H9 (cell line): ENCODE results near the gene TMEM59L. TPM values are rescaled to one million over a fixed set of nuclear protein-coding genes. Genes with fewer than 3 reads are reported as not detected.

Experiments used
- DNase-seq: peaks from one replicate; pipeline ENCODE4 v3.0.0-alpha.2; 2017
- H2AFZ ChIP-seq: one replicate; pipeline ENCODE4 v1.6.1; 2013; ENCODE audit warnings: mild to moderate bottlenecking, low read length, control low read depth, moderate library complexity
- H2AK5ac ChIP-seq: 2 replicates; pipeline ENCODE4 v1.6.1; 2013; ENCODE audit warnings: low read length, control low read depth, mixed read lengths; ENCODE audit not compliant: insufficient read length
- H2BK120ac ChIP-seq: one replicate; pipeline ENCODE4 v1.6.1; 2013; ENCODE audit warnings: low read depth, mild to moderate bottlenecking, low read length, control low read depth, inconsistent platforms; ENCODE audit not compliant: poor library complexity, severe bottlenecking
- H2BK12ac ChIP-seq: 2 replicates; pipeline ENCODE4 v1.6.1; 2013; ENCODE audit warnings: low read length, control low read depth, mixed read lengths, low read depth; ENCODE audit not compliant: insufficient read length
- H2BK15ac ChIP-seq: 2 replicates; pipeline ENCODE4 v1.6.1; 2013; ENCODE audit warnings: low read depth, low read length, control low read depth
- H2BK20ac ChIP-seq: one replicate; pipeline ENCODE4 v1.6.1; 2013; ENCODE audit warnings: low read depth, mild to moderate bottlenecking, low read length, control low read depth, inconsistent platforms; ENCODE audit not compliant: poor library complexity, severe bottlenecking
- H2BK5ac ChIP-seq: 2 replicates; pipeline ENCODE4 v1.6.1; 2013; ENCODE audit warnings: low read length, control low read depth, mixed read lengths; ENCODE audit not compliant: insufficient read length
- H3K14ac ChIP-seq: 2 replicates; pipeline ENCODE4 v1.6.1; 2013; ENCODE audit warnings: low read length, control low read depth; ENCODE audit not compliant: insufficient read depth
- H3K18ac ChIP-seq: 2 replicates; pipeline ENCODE4 v1.6.1; 2013; ENCODE audit warnings: low read depth, mild to moderate bottlenecking, mixed read lengths, low read length, control low read depth; ENCODE audit not compliant: insufficient read length
- H3K23ac ChIP-seq: 2 replicates; pipeline ENCODE4 v1.6.1; 2013; ENCODE audit warnings: low read length, control low read depth, mixed read lengths, low read depth; ENCODE audit not compliant: insufficient read length
- H3K23me2 ChIP-seq: 2 replicates; pipeline ENCODE4 v1.6.1; 2013; ENCODE audit warnings: low read depth, mild to moderate bottlenecking, mixed read lengths, low read length, control low read depth; ENCODE audit not compliant: insufficient read length, poor library complexity, severe bottlenecking
- H3K27ac ChIP-seq: 2 replicates; pipeline ENCODE4 v1.5.1; 2013; ENCODE audit warnings: low read length, control low read depth, mixed read lengths, low read depth; ENCODE audit not compliant: insufficient read length
- H3K27me3 ChIP-seq: 2 replicates; pipeline ENCODE4 v1.6.1; 2013; ENCODE audit warnings: low read length, control low read depth, inconsistent platforms; ENCODE audit not compliant: insufficient read depth
- H3K4ac ChIP-seq: 2 replicates; pipeline ENCODE4 v1.6.1; 2013; ENCODE audit warnings: low read depth, mild to moderate bottlenecking, control low read depth, inconsistent platforms, low read length, moderate library complexity
- H3K4me1 ChIP-seq: 2 replicates; pipeline ENCODE4 v1.6.1; 2013; ENCODE audit warnings: low read length, control low read depth, inconsistent platforms; ENCODE audit not compliant: insufficient read depth
- H3K4me2 ChIP-seq: 2 replicates; pipeline ENCODE4 v1.6.1; 2013; ENCODE audit warnings: low read length, control low read depth, mixed read lengths; ENCODE audit not compliant: insufficient read length, insufficient read depth
- H3K56ac ChIP-seq: 2 replicates; pipeline ENCODE4 v1.6.1; 2013; ENCODE audit warnings: low read depth, mild to moderate bottlenecking, mixed read lengths, low read length, control low read depth; ENCODE audit not compliant: insufficient read length
- H3K79me1 ChIP-seq: 2 replicates; pipeline ENCODE4 v1.6.1; 2013; ENCODE audit warnings: low read depth, mild to moderate bottlenecking, moderate library complexity, low read length, control low read depth, inconsistent platforms; ENCODE audit not compliant: insufficient read depth, poor library complexity, severe bottlenecking
- H3K79me2 ChIP-seq: 2 replicates; pipeline ENCODE4 v1.6.1; 2013; ENCODE audit warnings: low read length, control low read depth, inconsistent platforms; ENCODE audit not compliant: insufficient read depth
- H3K9ac ChIP-seq: 2 replicates; pipeline ENCODE4 v1.6.1; 2013; ENCODE audit warnings: low read length, control low read depth, mixed read lengths; ENCODE audit not compliant: insufficient read length; ENCODE audit errors: extremely low read depth
- H3K9me3 ChIP-seq: one replicate; pipeline ENCODE4 v1.6.1; 2013; ENCODE audit warnings: low read depth, low read length, inconsistent platforms; ENCODE audit not compliant: control insufficient read depth
- H3T11ph ChIP-seq: one replicate; pipeline ENCODE4 v1.6.1; 2013; ENCODE audit warnings: mild to moderate bottlenecking, low read length, control low read depth, inconsistent platforms
- H4K20me1 ChIP-seq: one replicate; pipeline ENCODE4 v1.6.1; 2013; ENCODE audit not compliant: control insufficient read depth, insufficient read length, insufficient read depth
- H4K5ac ChIP-seq: 2 replicates; pipeline ENCODE4 v1.6.1; 2013; ENCODE audit warnings: low read depth, mild to moderate bottlenecking, mixed read lengths, low read length, control low read depth; ENCODE audit not compliant: insufficient read length
- H4K8ac ChIP-seq: replicated peaks from 2 replicates; pipeline ENCODE4 v1.6.1; 2013; ENCODE audit warnings: low read length, control low read depth, mixed read lengths, low read depth; ENCODE audit not compliant: insufficient read length
- H4K91ac ChIP-seq: 2 replicates; pipeline ENCODE4 v1.6.1; 2013; ENCODE audit warnings: low read depth, mild to moderate bottlenecking, moderate library complexity, mixed read lengths, low read length, control low read depth; ENCODE audit not compliant: insufficient read length
- H3K27ac Mint-ChIP-seq, 3 experiments: 2 replicates in 2 of 3; 3 replicates in 1 of 3; pipeline ENCODE4 v1.8.0; 2020 to 2021; ENCODE audit warnings: mixed read lengths in 3 of 3, mild to moderate bottlenecking in 1 of 3, moderate library complexity in 1 of 3
- H3K27me3 Mint-ChIP-seq: 2 replicates; pipeline ENCODE4 v1.8.0; 2021; ENCODE audit warnings: low read depth, mild to moderate bottlenecking, moderate library complexity, mixed read lengths
- H3K36me3 Mint-ChIP-seq, 3 experiments: 2 replicates in 2 of 3; 3 replicates in 1 of 3; pipeline ENCODE4 v1.8.0; 2020 to 2021; ENCODE audit warnings: low read depth in 3 of 3, mixed read lengths in 3 of 3; ENCODE audit not compliant: insufficient read depth in 1 of 3
- H3K4me1 Mint-ChIP-seq, 2 experiments: 2 replicates each; pipeline ENCODE4 v1.8.0; 2020; ENCODE audit warnings: mixed read lengths in 2 of 2
- H3K4me3 Mint-ChIP-seq, 2 experiments: 2 replicates in 1 of 2; 3 replicates in 1 of 2; pipeline ENCODE4 v1.8.0; 2020 to 2021; ENCODE audit warnings: mild to moderate bottlenecking in 2 of 2, mixed read lengths in 2 of 2, moderate library complexity in 1 of 2
- H3K9me3 Mint-ChIP-seq, 2 experiments: 2 replicates in 1 of 2; 3 replicates in 1 of 2; pipeline ENCODE4 v1.8.0; 2020; ENCODE audit warnings: mild to moderate bottlenecking in 2 of 2, mixed read lengths in 2 of 2, moderate library complexity in 1 of 2
- WGBS: extraction: QIAGEN DNeasy Blood & Tissue Kit; methylation state at CpG from one replicate; pipeline ENCODE4 v1.1.7; 2013; ENCODE audit warnings: missing lambda C conversion rate, low lambda C conversion rate, mixed read lengths; ENCODE audit not compliant: insufficient read length; ENCODE audit errors: extremely low coverage; 5-methylcytosine and 5-hydroxymethylcytosine counted together
- total RNA-seq: library from RNA; stranded (reverse); gene quantifications from 2 replicates; pipeline ENCODE4 v1.2.1, GENCODE V29; 2021
- TF ChIP-seq, protein P1 (sequence below): fragments of 200-600 bp; sonication (generic); conservative IDR thresholded peaks from 3 replicates; pipeline ENCODE4 v1.8.0; 2021; ENCODE audit warnings: antibody characterized with exemption, mild to moderate bottlenecking

TMEM59L gene
- total RNA-seq, 1 experiment from 2014 or later, result 12.0 TPM

DNA sequence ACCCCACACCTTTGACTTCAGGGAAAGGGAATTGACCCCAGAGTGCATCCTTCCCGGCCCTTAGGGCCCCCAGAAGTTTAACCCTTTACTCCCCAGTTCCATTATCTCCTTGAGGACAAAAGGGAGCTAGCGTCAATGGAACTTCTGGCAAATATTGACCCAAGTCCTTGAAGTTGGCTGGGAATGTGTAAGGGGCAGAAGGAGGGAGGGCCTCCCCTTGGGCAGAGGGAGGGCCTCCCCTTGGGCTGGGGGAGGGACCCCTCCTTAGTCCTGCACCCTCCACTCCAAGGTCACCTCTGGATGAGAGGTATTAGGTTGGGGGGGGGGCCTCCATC is 3.0 kb upstream of the TMEM59L start:
- Histone ChIP-seq H4K8ac (no peak overlapping the region), H4K5ac (no peak overlapping the region), H3K23ac (no peak overlapping the region), H4K91ac (no peak overlapping the region), H3K79me2 (no peaks in the 10 kb centered on the region), H3K14ac (no peak overlapping the region; the same call in 1 of the 2 replicates), H2BK5ac (no peak overlapping the region), H2BK15ac (no peak overlapping the region), H3K27me3 (peaks cover 81% of the 10 kb centered on the region), H3K56ac (no peak overlapping the region), H4K20me1 (no peaks in the 10 kb centered on the region), H2BK120ac (no peak overlapping the region), H3T11ph (no peak overlapping the region), H3K27ac (no peak overlapping the region), H3K9me3 (no peaks in the 10 kb centered on the region), H3K4ac (no peak overlapping the region), H3K4me1 (peaks cover 17% of the 10 kb centered on the region), H2BK20ac (no peak overlapping the region), H3K4me2 (no peak overlapping the region), H2AK5ac (no peak overlapping the region), H3K9ac (no peak overlapping the region), H3K23me2 (peaks cover 27% of the 10 kb centered on the region), H2AFZ (no peak overlapping the region), H2BK12ac (no peak overlapping the region), H3K18ac (no peak overlapping the region), H3K79me1 (no peaks in the 10 kb centered on the region)
- peaks cover 45 to 64% of the 10 kb centered on the region in 2 experiments for H3K4me1 Mint-ChIP-seq
- TF ChIP-seq, protein P1, sequence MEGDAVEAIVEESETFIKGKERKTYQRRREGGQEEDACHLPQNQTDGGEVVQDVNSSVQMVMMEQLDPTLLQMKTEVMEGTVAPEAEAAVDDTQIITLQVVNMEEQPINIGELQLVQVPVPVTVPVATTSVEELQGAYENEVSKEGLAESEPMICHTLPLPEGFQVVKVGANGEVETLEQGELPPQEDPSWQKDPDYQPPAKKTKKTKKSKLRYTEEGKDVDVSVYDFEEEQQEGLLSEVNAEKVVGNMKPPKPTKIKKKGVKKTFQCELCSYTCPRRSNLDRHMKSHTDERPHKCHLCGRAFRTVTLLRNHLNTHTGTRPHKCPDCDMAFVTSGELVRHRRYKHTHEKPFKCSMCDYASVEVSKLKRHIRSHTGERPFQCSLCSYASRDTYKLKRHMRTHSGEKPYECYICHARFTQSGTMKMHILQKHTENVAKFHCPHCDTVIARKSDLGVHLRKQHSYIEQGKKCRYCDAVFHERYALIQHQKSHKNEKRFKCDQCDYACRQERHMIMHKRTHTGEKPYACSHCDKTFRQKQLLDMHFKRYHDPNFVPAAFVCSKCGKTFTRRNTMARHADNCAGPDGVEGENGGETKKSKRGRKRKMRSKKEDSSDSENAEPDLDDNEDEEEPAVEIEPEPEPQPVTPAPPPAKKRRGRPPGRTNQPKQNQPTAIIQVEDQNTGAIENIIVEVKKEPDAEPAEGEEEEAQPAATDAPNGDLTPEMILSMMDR, result no peak
- H3K27me3 Mint-ChIP-seq, result peaks cover 86% of the 10 kb centered on the region
- no CpG with 5 or more reads among the region's 2 CpGs for WGBS
- peak overlapping the region in 1 of 2 experiments; percentile 19; a peak in 2 of 5 replicates for H3K4me3 Mint-ChIP-seq
- no peak overlapping the region for H3K27ac Mint-ChIP-seq
- peaks cover 0 to 2% of the 10 kb centered on the region in 2 experiments; a peak in 2 of 5 replicates for H3K9me3 Mint-ChIP-seq
- peaks cover 0 to 2% (median 0%) of the 10 kb centered on the region in 3 experiments; a peak in 3 of 7 replicates for H3K36me3 Mint-ChIP-seq
- DNase-seq, result no peak
